NCI-H2227 treated with DMSO at 0.1 percent for 48 hours (cell line): ENCODE results near the gene HOMEZ.
"Not testable (repeated sequence)": the region's sequence is repeated elsewhere in the genome, so short reads cannot be mapped to it uniquely, and the experiment has no call there.

Experiments used
- DNase-seq: peaks from one replicate; lab custom pipeline; 2025; lab: John Stamatoyannopoulos, UW

The HOMEZ gene

GRCh38 chr14:23281247-23281646 lies 4.7 kb downstream of the HOMEZ start:
- DNase-seq = no peak

GRCh38 chr14:23277928-23278327 lies 8.0 kb downstream of the HOMEZ start:
- DNase-seq = not testable (repeated sequence)

- no peak for DNase-seq
Measured at GRCh38 chr14:23277189-23277588, 8.7 kb downstream of the HOMEZ start.

- DNase-seq = no peak
Measured at GRCh38 chr14:23275412-23275811, 10.5 kb downstream of the HOMEZ start.

- no peak for DNase-seq
Measured at GRCh38 chr14:23269193-23269592, 16.7 kb downstream of the HOMEZ start.

GRCh38 chr14:23260849-23261248 lies 25.1 kb downstream of the HOMEZ start:
- not testable (repeated sequence) for DNase-seq

GRCh38 chr14:23259426-23259825 lies 26.5 kb downstream of the HOMEZ start:
- no peak for DNase-seq

GRCh38 chr14:23258256-23258655 lies 27.7 kb downstream of the HOMEZ start:
- DNase-seq = no peak

GRCh38 chr14:23252420-23253333 lies 33.3 kb downstream of the HOMEZ start:
- DNase-seq = no peak

- no peak for DNase-seq
Measured at GRCh38 chr14:23252006-23252405, 33.9 kb downstream of the HOMEZ start.

- no peak for DNase-seq
Measured at GRCh38 chr14:23249824-23250223, 36.1 kb downstream of the HOMEZ start.

GRCh38 chr14:23248601-23249000 lies 37.3 kb downstream of the HOMEZ start:
- no peak for DNase-seq

GRCh38 chr14:23245282-23245681 lies 40.6 kb downstream of the HOMEZ start:
- no peak for DNase-seq

GRCh38 chr14:23243066-23243465 lies 42.9 kb downstream of the HOMEZ start:
- no peak for DNase-seq

GRCh38 chr14:23242076-23242475 lies 43.9 kb downstream of the HOMEZ start:
- DNase-seq = no peak

GRCh38 chr14:23241061-23241715 lies 44.7 kb downstream of the HOMEZ start:
- DNase-seq = not testable (repeated sequence)

- no peak for DNase-seq
Measured at GRCh38 chr14:23240661-23241060, 45.3 kb downstream of the HOMEZ start.

GRCh38 chr14:23237772-23238594 lies 47.9 kb downstream of the HOMEZ start, which contains the start of gene RNF212B:
RNF212B (plus strand) TSS chr14:23237936; CDS start chr14:23240346, 2,410 bp downstream.
- DNase-seq = peak; percentile 92

GRCh38 chr14:23232241-23232808 lies 53.6 kb downstream of the HOMEZ start:
- not testable (repeated sequence) for DNase-seq

GRCh38 chr14:23228812-23229211 lies 57.1 kb downstream of the HOMEZ start:
- no peak for DNase-seq

GRCh38 chr14:23227566-23227965 lies 58.4 kb downstream of the HOMEZ start:
- DNase-seq = no peak

- not testable (repeated sequence) for DNase-seq
Measured at GRCh38 chr14:23224958-23225357, 61.0 kb downstream of the HOMEZ start.
